Right renal pelvis (tissue), 4 donors: ENCODE data around the gene RUSF1. TPM values are rescaled to one million over a fixed set of nuclear protein-coding genes. Genes with fewer than 3 reads are reported as not detected.
"Not testable (repeated sequence)": the region's sequence is repeated elsewhere in the genome, so short reads cannot be mapped to it uniquely, and the experiment has no call there.

ENCODE experiments used
- DNase-seq, 4 donors: peaks; one replicate each; pipeline ENCODE4 v3.0.0-alpha.2; 2013; ENCODE audit warnings: low read depth in 4 of 4, low spot score in 3 of 4, missing footprints in 1 of 4
- polyA plus RNA-seq, 4 donors: library from polyadenylated mRNA; unstranded; fragments of 120-200 nt; gene quantifications; one replicate each; pipeline ENCODE4 v1.2.1, GENCODE V29; 2013; ENCODE audit not compliant: insufficient read length in 4 of 4

The RUSF1 gene
- 10 to 100 TPM; 71.6 to 95.0 (median 77.0) TPM for polyA plus RNA-seq

GRCh38 chr16:31507929-31508705 lies at the start of gene RUSF1:
TSS of gene RUSF1 (minus strand) at chr16:31508391. CDS start at chr16:31508373, 18 bp downstream.
- DNase-seq: peak; percentile 83 to 84 (median 84)

- no peak for DNase-seq
Observed at GRCh38 chr16:31542763-31543162, 34.6 kb upstream of the RUSF1 start.

- not testable (repeated sequence) for DNase-seq
Observed at GRCh38 chr16:31539762-31540161, 31.6 kb upstream of the RUSF1 start.

- not testable (repeated sequence) for DNase-seq
Observed at GRCh38 chr16:31538243-31538598, 30.0 kb upstream of the RUSF1 start.

- no peak for DNase-seq
Observed at GRCh38 chr16:31537362-31538242, 29.4 kb upstream of the RUSF1 start.

GRCh38 chr16:31536804-31537361 lies 28.7 kb upstream of the RUSF1 start:
- no peak for DNase-seq

- DNase-seq: no peak
Observed at GRCh38 chr16:31535737-31536136, 27.5 kb upstream of the RUSF1 start.

GRCh38 chr16:31532896-31533295 lies 24.7 kb upstream of the RUSF1 start:
- no peak for DNase-seq

GRCh38 chr16:31532120-31532519 lies 23.9 kb upstream of the RUSF1 start:
- DNase-seq: no peak

- DNase-seq: no peak
Observed at GRCh38 chr16:31531096-31531495, 22.9 kb upstream of the RUSF1 start.

GRCh38 chr16:31530405-31530804 lies 22.2 kb upstream of the RUSF1 start:
- no peak for DNase-seq

- DNase-seq: no peak
Observed at GRCh38 chr16:31529937-31530312, 21.7 kb upstream of the RUSF1 start.

GRCh38 chr16:31529108-31529936 lies 21.1 kb upstream of the RUSF1 start:
- DNase-seq: no peak

- no peak for DNase-seq
Observed at GRCh38 chr16:31528523-31529107, 20.4 kb upstream of the RUSF1 start.

GRCh38 chr16:31527734-31528274 lies 19.6 kb upstream of the RUSF1 start, which contains the start of gene AHSP:
TSS of gene AHSP (plus strand) at chr16:31527900. CDS start at chr16:31528140, 240 bp downstream.
- no peak for DNase-seq

GRCh38 chr16:31525113-31525512 lies 16.9 kb upstream of the RUSF1 start:
- DNase-seq: no peak

- DNase-seq: not testable (repeated sequence)
Observed at GRCh38 chr16:31523768-31524167, 15.6 kb upstream of the RUSF1 start.

GRCh38 chr16:31522071-31522470 lies 13.9 kb upstream of the RUSF1 start:
- DNase-seq: no peak

- no peak for DNase-seq
Observed at GRCh38 chr16:31521368-31521767, 13.2 kb upstream of the RUSF1 start.
